Osteocyte (in vitro differentiated cells): ENCODE measurements around the gene CDH23. TPM values are rescaled to one million over a fixed set of nuclear protein-coding genes. Genes with fewer than 3 reads are reported as not detected.

ENCODE experiments used
- DNase-seq: peaks from one replicate; pipeline ENCODE4 v3.0.0; 2021; ENCODE audit warnings: mixed read lengths; ENCODE audit not compliant: unreplicated experiment; ENCODE audit errors: extremely low spot score
- H3K27ac Mint-ChIP-seq: one replicate; pipeline ENCODE4 v1.8.0; 2021; ENCODE audit warnings: mild to moderate bottlenecking, mixed read lengths; ENCODE audit not compliant: unreplicated experiment
- H3K27me3 Mint-ChIP-seq: one replicate; pipeline ENCODE4 v1.8.0; 2021; ENCODE audit warnings: mixed read lengths; ENCODE audit not compliant: unreplicated experiment
- H3K36me3 Mint-ChIP-seq: one replicate; pipeline ENCODE4 v1.8.0; 2021; ENCODE audit warnings: mixed read lengths; ENCODE audit not compliant: unreplicated experiment
- H3K4me1 Mint-ChIP-seq: one replicate; pipeline ENCODE4 v1.8.0; 2021; ENCODE audit warnings: mixed read lengths; ENCODE audit not compliant: unreplicated experiment
- H3K4me3 Mint-ChIP-seq: one replicate; pipeline ENCODE4 v1.8.0; 2021; ENCODE audit warnings: mild to moderate bottlenecking, moderate library complexity, mixed read lengths; ENCODE audit not compliant: unreplicated experiment
- H3K9me3 Mint-ChIP-seq: one replicate; pipeline ENCODE4 v1.8.0; 2021; ENCODE audit warnings: mixed read lengths; ENCODE audit not compliant: unreplicated experiment
- CTCF ChIP-seq: fragments of 200-600 bp; sonication (generic); IDR thresholded peaks from 2 replicates; pipeline ENCODE4 v1.5.0; 2021; ENCODE audit warnings: antibody characterized with exemption, mild to moderate bottlenecking, moderate library complexity
- total RNA-seq: library from RNA; stranded (reverse); gene quantifications from 2 replicates; pipeline ENCODE4 v1.2.1, GENCODE V29; 2021

The CDH23 gene
- total RNA-seq, 1 donor from 2014 or later: not detected

DNA sequence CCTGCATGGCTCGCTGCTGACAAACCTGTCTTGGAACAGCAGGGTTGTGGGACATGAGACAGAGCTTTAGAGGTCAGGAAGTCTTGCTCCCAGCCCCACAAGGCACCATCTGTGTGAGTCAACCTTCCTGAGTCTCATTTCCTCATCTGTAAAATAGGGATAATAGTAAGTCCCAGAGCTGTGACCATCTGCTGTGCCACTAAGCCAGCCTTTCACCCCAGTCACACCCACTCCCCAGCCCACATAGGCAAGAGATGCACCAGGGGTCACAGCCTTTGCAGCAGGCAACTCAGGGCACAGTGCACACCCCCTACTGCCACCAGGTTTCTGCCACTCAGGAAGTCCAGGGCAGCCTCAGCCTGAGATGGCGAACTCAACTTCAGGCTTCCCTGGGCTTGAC lies 29.4 kb upstream of the CDH23 start:
- DNase-seq: no peak
- Mint-ChIP-seq H3K27me3 (peaks cover 26% of the 10 kb centered on the region), H3K4me1 (peaks cover 4% of the 10 kb centered on the region), H3K4me3 (no peak overlapping the region), H3K27ac (no peak overlapping the region), H3K36me3 (peaks cover under 1% of the 10 kb centered on the region), H3K9me3 (no peaks in the 10 kb centered on the region)
- TF ChIP-seq CTCF: no peak

- Mint-ChIP-seq H3K36me3 (no peaks in the 10 kb centered on the region), H3K4me3 (no peak overlapping the region), H3K4me1 (peaks cover 4% of the 10 kb centered on the region), H3K27me3 (peaks cover 30% of the 10 kb centered on the region), H3K27ac (no peak overlapping the region), H3K9me3 (no peaks in the 10 kb centered on the region)
- no peak for TF ChIP-seq CTCF
- DNase-seq: no peak
Measured at GRCh38 chr10:71368176-71368575, 28.5 kb upstream of the CDH23 start.

GRCh38 chr10:71368643-71369042 lies 28.1 kb upstream of the CDH23 start:
- Mint-ChIP-seq H3K4me1 (peaks cover 4% of the 10 kb centered on the region), H3K27me3 (peaks cover 34% of the 10 kb centered on the region), H3K27ac (no peak overlapping the region), H3K9me3 (no peaks in the 10 kb centered on the region), H3K4me3 (no peak overlapping the region), H3K36me3 (no peaks in the 10 kb centered on the region)
- DNase-seq: no peak
- no peak for TF ChIP-seq CTCF

DNA sequence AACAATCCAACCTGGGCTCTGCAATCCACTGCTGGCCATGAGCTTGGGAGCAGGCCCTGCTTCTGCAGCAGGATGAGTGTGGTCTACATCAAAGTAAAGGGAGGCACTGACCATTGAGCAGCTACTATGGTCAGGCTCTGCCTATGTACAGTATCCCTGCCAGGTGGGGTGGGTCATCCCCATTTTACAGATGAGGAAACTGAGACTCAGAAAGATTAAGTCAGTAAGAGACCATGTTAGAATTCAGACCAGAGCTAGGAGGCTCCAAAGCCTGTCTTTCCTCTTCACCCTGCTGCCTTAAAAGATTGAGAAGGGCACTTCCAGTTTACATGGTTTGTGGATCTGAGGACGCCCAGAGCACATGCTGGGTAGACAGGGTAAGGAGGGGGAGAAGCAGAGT lies 27.1 kb upstream of the CDH23 start:
- H3K4me3 Mint-ChIP-seq: no peak overlapping the region
- peaks cover under 1% of the 10 kb centered on the region for H3K4me1 Mint-ChIP-seq
- no peak for DNase-seq
- no peaks in the 10 kb centered on the region for H3K9me3 Mint-ChIP-seq
- H3K36me3 Mint-ChIP-seq: no peaks in the 10 kb centered on the region
- H3K27me3 Mint-ChIP-seq: peaks cover 43% of the 10 kb centered on the region
- no peak for TF ChIP-seq CTCF
- H3K27ac Mint-ChIP-seq: no peak overlapping the region

DNA sequence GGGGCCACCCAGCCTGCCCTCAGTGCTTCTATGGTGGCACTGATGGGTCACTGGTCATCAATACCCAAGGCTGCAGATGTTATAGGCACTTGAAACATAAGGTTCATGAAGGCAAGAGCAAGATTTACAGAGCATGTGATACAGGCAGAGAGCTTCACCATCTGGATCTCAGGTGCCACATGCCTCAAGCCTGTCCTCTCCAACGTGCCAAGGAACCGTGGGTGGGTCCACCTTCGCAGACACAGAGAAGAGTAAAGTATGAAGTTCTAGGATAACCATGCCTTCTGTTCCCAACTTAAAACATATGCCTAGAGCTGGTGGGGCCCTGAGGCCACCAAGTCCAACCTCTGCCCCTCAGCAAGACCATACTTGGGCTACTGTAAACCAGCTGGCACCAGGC lies 26.7 kb upstream of the CDH23 start:
- peaks cover 47% of the 10 kb centered on the region for H3K27me3 Mint-ChIP-seq
- no peak overlapping the region for H3K27ac Mint-ChIP-seq
- no peak for TF ChIP-seq CTCF

More for the DNA sequence above, 26.7 kb upstream of the CDH23 start:
- Mint-ChIP-seq H3K4me3 (no peak overlapping the region), H3K9me3 (no peaks in the 10 kb centered on the region), H3K4me1 (no peaks in the 10 kb centered on the region), H3K36me3 (no peaks in the 10 kb centered on the region)
- DNase-seq: no peak
